Naive thymus-derived CD4-positive, alpha-beta T cell (primary cell): ENCODE data around the gene MEIOSIN. TPM values are rescaled to one million over a fixed set of nuclear protein-coding genes. Genes with fewer than 3 reads are reported as not detected.
"Not testable (repeated sequence)": the region's sequence is repeated elsewhere in the genome, so short reads cannot be mapped to it uniquely, and the experiment has no call there.

Experiments used
- ATAC-seq: fragments of 150-1000 bp; cut with Tn5 transposase; 2 replicates; pipeline ENCODE4 v1.10.0; 2021; ENCODE audit warnings: mild to moderate bottlenecking, moderate library complexity
- CTCF ChIA-PET: fragments of 350-600 bp; sonication (Branson Sonifier 250); formaldehyde crosslinking; loops from one replicate; lab custom pipeline; 2021; ENCODE audit warnings: antibody characterized with exemption; lab: Charles Lee
- POLR2A ChIA-PET: fragments of 350-600 bp; sonication (Branson Sonifier 250); formaldehyde crosslinking; loops from one replicate; lab custom pipeline; 2021; ENCODE audit warnings: antibody characterized with exemption, inconsistent platforms; lab: Charles Lee
- DNase-seq, 9 donors: peaks; one replicate each; pipeline versions ENCODE4 v3.0.0 to v3.0.0-alpha.2; 2020 to 2022; ENCODE audit warnings: mixed read lengths in 1 of 9
- H3K27ac ChIP-seq: one replicate; pipeline ENCODE4 v1.7.0; 2013; ENCODE audit warnings: mild to moderate bottlenecking, low read depth, low read length, moderate library complexity
- H3K27me3 ChIP-seq, 2 donors: one replicate each; pipeline ENCODE4 v1.7.0; 2013; ENCODE audit warnings: low read length in 2 of 2, mild to moderate bottlenecking in 2 of 2, moderate library complexity in 2 of 2; ENCODE audit not compliant: control insufficient read depth in 2 of 2, insufficient read depth in 2 of 2
- H3K36me3 ChIP-seq, 3 experiments: 1 replicate in 2 of 3; 2 replicates in 1 of 3; pipeline ENCODE4 v1.7.0; 2013; ENCODE audit warnings: low read length in 3 of 3, mild to moderate bottlenecking in 3 of 3, moderate library complexity in 1 of 3; ENCODE audit not compliant: insufficient read depth in 3 of 3, control insufficient read depth in 2 of 3
- H3K4me1 ChIP-seq, 2 donors: one replicate each; pipeline ENCODE4 v1.7.0; 2013; ENCODE audit warnings: low read length in 2 of 2, mild to moderate bottlenecking in 2 of 2, moderate library complexity in 1 of 2; ENCODE audit not compliant: control insufficient read depth in 2 of 2, insufficient read depth in 2 of 2
- H3K4me3 ChIP-seq: 2 replicates; pipeline ENCODE4 v1.7.0; 2013; ENCODE audit warnings: mild to moderate bottlenecking, low read length
- H3K9me3 ChIP-seq, 3 experiments: 1 replicate in 2 of 3; 2 replicates in 1 of 3; pipeline ENCODE4 v1.7.0; 2013; ENCODE audit warnings: low read length in 3 of 3; ENCODE audit not compliant: control insufficient read depth in 2 of 3
- H3K27ac Mint-ChIP-seq, 9 donors: one replicate each; pipeline ENCODE4 v1.8.0; 2020 to 2022; ENCODE audit warnings: mixed read lengths in 9 of 9, mild to moderate bottlenecking in 8 of 9, moderate library complexity in 5 of 9, inconsistent platforms in 2 of 9
- H3K27me3 Mint-ChIP-seq, 5 donors: one replicate each; pipeline ENCODE4 v1.8.0; 2021 to 2022; ENCODE audit warnings: mixed read lengths in 5 of 5, mild to moderate bottlenecking in 1 of 5
- H3K36me3 Mint-ChIP-seq, 5 donors: one replicate each; pipeline ENCODE4 v1.8.0; 2020 to 2022; ENCODE audit warnings: mixed read lengths in 5 of 5, mild to moderate bottlenecking in 3 of 5, inconsistent platforms in 1 of 5
- H3K4me1 Mint-ChIP-seq, 7 donors: one replicate each; pipeline ENCODE4 v1.8.0; 2020 to 2022; ENCODE audit warnings: mixed read lengths in 7 of 7, mild to moderate bottlenecking in 3 of 7, inconsistent platforms in 1 of 7
- H3K4me3 Mint-ChIP-seq, 10 donors: one replicate each; pipeline ENCODE4 v1.8.0; 2020 to 2022; ENCODE audit warnings: mild to moderate bottlenecking in 10 of 10, mixed read lengths in 10 of 10, moderate library complexity in 6 of 10, inconsistent platforms in 2 of 10
- H3K9me3 Mint-ChIP-seq, 11 donors: one replicate each; pipeline ENCODE4 v1.8.0; 2020 to 2022; ENCODE audit warnings: mixed read lengths in 11 of 11, mild to moderate bottlenecking in 4 of 11, inconsistent platforms in 1 of 11, moderate library complexity in 1 of 11
- intact Hi-C, 2 donors: fragments of 100-400 bp; cut with micrococcal nuclease; formaldehyde crosslinking; loops; one replicate each; pipeline ENCODE4 v1.15.1; 2023
- polyA plus RNA-seq, 2 donors: library from polyadenylated mRNA; unstranded; fragments of 300-500 nt; fragmentation: Illumina TruSeq; gene quantifications; one replicate each; pipeline ENCODE4 v1.2.3, GENCODE V29; 2021
- total RNA-seq, 6 experiments: library from RNA in 5 of 6; stranded (reverse) in 5 of 6; gene quantifications; 1 replicate in 5 of 6; 2 replicates in 1 of 6; pipeline ENCODE4 v1.2.3 and lab custom pipeline; 2021 to 2026

The MEIOSIN gene
- total and polyA plus RNA-seq, 7 experiments from 2014 or later = not detected

DNA sequence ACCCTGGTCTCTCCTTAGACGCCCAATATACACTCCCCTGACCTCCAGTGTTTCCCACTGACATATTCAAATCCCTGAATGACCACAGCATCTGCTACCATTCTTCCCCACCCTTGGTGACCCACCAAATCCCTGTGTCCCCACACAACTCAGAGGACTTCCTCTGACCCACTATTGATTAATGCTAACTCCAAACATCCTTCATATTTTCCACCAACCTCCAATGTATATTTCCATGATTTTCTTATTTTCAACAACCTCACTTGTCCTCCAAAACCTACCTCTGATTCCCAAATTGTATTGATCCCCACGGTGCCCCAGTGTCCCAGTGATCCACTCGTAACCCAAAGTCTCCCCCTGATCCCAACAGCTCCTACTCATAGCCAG, 59.9 kb downstream of the MEIOSIN start:
- CTCF ChIA-PET = interaction anchor here (0.7 to 1.6 kb wide), 2 partner anchors 24 to 1192 kb away, joined by 3 to 4 read pairs; partner anchors contain the start of gene SIX5
- H3K27ac Mint-ChIP-seq = peak overlapping the region in 8 of 9 donors; percentile 39 to 93 (median 86)
- POLR2A ChIA-PET = interaction anchor here (1.0 to 1.1 kb wide), 2 partner anchors 24 to 63 kb away, joined by 3 to 5 read pairs; partner anchors contain the start of gene SIX5
- Histone ChIP-seq H3K4me1 (peaks cover 25 to 28% of the 10 kb centered on the region in 2 donors), H3K27me3 (peaks cover 0 to 8% of the 10 kb centered on the region in 2 donors), H3K36me3 (peaks cover 0 to 14% (median 10%) of the 10 kb centered on the region in 3 experiments), H3K27ac (peak overlapping the region; percentile 15), H3K9me3 (no peaks in the 10 kb centered on the region), H3K4me3 (peak overlapping the region; percentile 27)
- intact Hi-C loops = loop anchor here (2.0 to 10.0 kb wide), 4 partner anchors 62 to 202 kb away; partner anchors contain the start of genes CCDC61 (in 1 of the 2), FBXO46 (in 1 of the 2), QPCTL (in 1 of the 2) and SYMPK (in 1 of the 2)
- ATAC-seq (no peak), DNase-seq (no peak)
- H3K4me3 Mint-ChIP-seq = peak overlapping the region; percentile 68 to 91 (median 84)
- H3K36me3 Mint-ChIP-seq = peaks cover 6 to 17% (median 11%) of the 10 kb centered on the region in 5 donors
- peaks cover 0 to 2% (median 0%) of the 10 kb centered on the region in 11 donors for H3K9me3 Mint-ChIP-seq
- peaks cover 10 to 77% (median 35%) of the 10 kb centered on the region in 5 donors for H3K27me3 Mint-ChIP-seq
- peaks cover 31 to 44% (median 41%) of the 10 kb centered on the region in 7 donors for H3K4me1 Mint-ChIP-seq

DNA sequence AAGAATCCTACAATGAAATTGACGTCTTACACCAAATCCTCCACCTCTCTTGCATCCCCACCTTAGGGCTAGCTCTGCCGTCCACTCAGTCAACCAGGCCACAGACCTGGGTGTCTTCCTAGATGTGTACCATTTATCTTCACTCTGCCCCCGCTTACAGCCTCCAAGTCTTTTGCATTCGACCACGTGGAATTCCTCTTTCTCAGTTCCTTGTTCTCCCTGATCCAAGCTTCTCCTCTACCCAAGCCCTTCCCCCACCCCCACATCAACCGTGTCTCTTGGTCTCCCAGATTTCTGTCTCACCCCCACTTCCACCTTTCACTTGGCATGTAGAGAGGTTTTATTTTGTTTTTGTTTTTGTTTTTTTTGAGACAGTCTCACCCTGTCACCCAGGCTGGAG, 60.6 kb downstream of the MEIOSIN start:
- peaks cover 5 to 11% (median 5%) of the 10 kb centered on the region in 5 donors for H3K36me3 Mint-ChIP-seq
- H3K27me3 Mint-ChIP-seq = peaks cover 12 to 76% (median 30%) of the 10 kb centered on the region in 5 donors
- intact Hi-C loops = loop anchor here (2.0 to 10.0 kb wide), 4 partner anchors 63 to 201 kb away; partner anchors contain the start of genes CCDC61 (in 1 of the 2), FBXO46 (in 1 of the 2), QPCTL (in 1 of the 2) and SYMPK (in 1 of the 2)
- no peak for DNase-seq
- peaks cover 31 to 47% (median 42%) of the 10 kb centered on the region in 7 donors for H3K4me1 Mint-ChIP-seq
- Histone ChIP-seq H3K27ac (no peak overlapping the region), H3K4me1 (peaks cover 25 to 28% of the 10 kb centered on the region in 2 donors), H3K4me3 (no peak overlapping the region), H3K27me3 (peaks cover 0 to 8% of the 10 kb centered on the region in 2 donors), H3K36me3 (peaks cover 0 to 8% (median 7%) of the 10 kb centered on the region in 3 experiments), H3K9me3 (no peaks in the 10 kb centered on the region)
- ChIA-PET CTCF (interaction anchor here (6.1 kb wide), 1 partner anchor 21 kb away, joined by 28 read pairs; no protein-coding TSS in a partner anchor), POLR2A (interaction anchor here (1.0 kb wide), 1 partner anchor 64 kb away, joined by 3 read pairs; no protein-coding TSS in a partner anchor)
- ATAC-seq = no peak
- peak overlapping the region in 6 of 9 donors; percentile 16 to 84 (median 54) for H3K27ac Mint-ChIP-seq
- H3K4me3 Mint-ChIP-seq = peak overlapping the region; percentile 15 to 90 (median 78)
- H3K9me3 Mint-ChIP-seq = peaks cover 0 to 2% (median 0%) of the 10 kb centered on the region in 11 donors

DNA sequence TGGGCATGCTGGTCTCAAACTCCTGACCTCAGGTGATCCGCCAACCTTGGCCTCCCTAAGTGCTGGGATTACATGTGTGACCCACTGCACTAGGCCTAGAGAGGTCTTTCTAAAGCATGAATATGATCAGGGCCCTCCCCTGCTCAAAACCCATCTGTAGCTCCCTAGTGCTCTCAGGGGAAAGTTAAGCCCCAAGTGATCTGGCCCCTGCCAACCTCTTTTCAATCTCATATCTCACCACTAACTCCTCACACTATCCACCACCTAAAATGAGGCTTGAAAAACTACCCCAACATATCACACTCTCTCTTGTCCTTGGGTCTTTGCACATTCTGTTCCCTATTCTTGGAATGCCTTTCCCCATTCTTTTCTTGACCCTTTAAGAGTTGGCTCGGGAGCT, 61.4 kb downstream of the MEIOSIN start:
- Mint-ChIP-seq H3K4me3 (peak overlapping the region in 4 of 10 donors; percentile 17 to 86 (median 26)), H3K4me1 (peaks cover 31 to 47% (median 40%) of the 10 kb centered on the region in 7 donors), H3K9me3 (peaks cover 0 to 2% (median 0%) of the 10 kb centered on the region in 11 donors), H3K27me3 (peaks cover 16 to 72% (median 30%) of the 10 kb centered on the region in 5 donors), H3K36me3 (peaks cover 0 to 5% (median 0%) of the 10 kb centered on the region in 5 donors), H3K27ac (peak overlapping the region in 3 of 9 donors; percentile 7 to 84 (median 25))
- intact Hi-C loops = loop anchor here in 1 of 2 donors (10.0 kb wide), 1 partner anchor 200 kb away; the partner anchor contains the start of gene CCDC61
- H3K9me3 ChIP-seq = no peaks in the 10 kb centered on the region
- ChIA-PET POLR2A (no interaction called here), CTCF (interaction anchor here (1.5 to 6.1 kb wide), 2 partner anchors 22 to 25 kb away, joined by 5 to 28 read pairs; no protein-coding TSS in a partner anchor)
- H3K4me3 ChIP-seq = no peak overlapping the region
- H3K4me1 ChIP-seq = peaks cover 28% of the 10 kb centered on the region in 2 donors
- DNase-seq (no peak), ATAC-seq (no peak)
- H3K27me3 ChIP-seq = peaks cover 0 to 8% of the 10 kb centered on the region in 2 donors
- peaks cover 0 to under 1% (median 0%) of the 10 kb centered on the region in 3 experiments for H3K36me3 ChIP-seq
- no peak overlapping the region for H3K27ac ChIP-seq

DNA sequence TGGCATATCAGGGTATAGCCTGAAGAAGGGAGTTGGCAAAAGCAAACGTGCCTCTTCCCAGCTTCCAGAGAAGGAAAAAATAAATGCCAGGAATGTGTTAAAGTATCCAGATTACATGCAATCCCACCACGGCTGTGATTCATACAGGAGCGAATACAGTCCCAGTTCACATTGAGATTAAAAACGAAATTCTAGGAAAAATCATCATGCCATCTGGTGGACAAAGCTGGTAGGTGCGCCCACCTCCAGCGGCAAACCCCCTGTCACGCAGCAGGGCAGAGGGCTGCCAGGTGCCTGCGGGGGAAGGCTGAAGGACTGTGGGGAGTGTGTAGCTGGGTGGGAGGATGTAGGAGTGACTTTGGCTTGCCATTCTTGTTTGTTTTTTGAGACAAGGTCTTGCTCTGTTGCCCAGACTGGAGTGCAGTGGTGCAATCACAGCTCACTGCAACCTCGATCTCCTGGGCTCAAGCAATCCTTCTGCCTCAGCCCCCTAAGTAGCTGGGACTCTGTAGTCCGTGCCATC, 65.8 kb downstream of the MEIOSIN start:
- Mint-ChIP-seq H3K27me3 (peaks cover 19 to 72% (median 22%) of the 10 kb centered on the region in 5 donors), H3K9me3 (peaks cover 0 to 2% (median 0%) of the 10 kb centered on the region in 11 donors), H3K27ac (peak overlapping the region in 1 of 9 donors; percentile 17), H3K36me3 (no peaks in the 10 kb centered on the region), H3K4me3 (no peak overlapping the region), H3K4me1 (peaks cover 0 to 13% (median 10%) of the 10 kb centered on the region in 7 donors)
- intact Hi-C loops = loop anchor here (1.0 to 10.0 kb wide), 3 partner anchors 29 to 196 kb away; partner anchors contain the start of genes CCDC61 (in 1 of the 2) and QPCTL (in 1 of the 2)
- Histone ChIP-seq H3K36me3 (no peaks in the 10 kb centered on the region), H3K4me3 (no peak overlapping the region), H3K4me1 (peaks cover 0 to 3% of the 10 kb centered on the region in 2 donors), H3K27ac (no peak overlapping the region), H3K9me3 (no peaks in the 10 kb centered on the region), H3K27me3 (peaks cover 0 to 8% of the 10 kb centered on the region in 2 donors)
- ATAC-seq (peak; percentile 95), DNase-seq (peak; percentile 31 to 64 (median 56))
- ChIA-PET POLR2A (interaction anchor here (0.7 to 2.1 kb wide), 4 partner anchors 10 to 29 kb away, joined by 3 to 20 read pairs (median 6); partner anchors contain the start of genes DMPK and SIX5), CTCF (interaction anchor here (0.6 to 6.1 kb wide), 12 partner anchors 10 to 1981 kb away, joined by 3 to 99 read pairs (median 4); partner anchors contain the start of genes IRF2BP1, SIX5 and SYMPK)

DNA sequence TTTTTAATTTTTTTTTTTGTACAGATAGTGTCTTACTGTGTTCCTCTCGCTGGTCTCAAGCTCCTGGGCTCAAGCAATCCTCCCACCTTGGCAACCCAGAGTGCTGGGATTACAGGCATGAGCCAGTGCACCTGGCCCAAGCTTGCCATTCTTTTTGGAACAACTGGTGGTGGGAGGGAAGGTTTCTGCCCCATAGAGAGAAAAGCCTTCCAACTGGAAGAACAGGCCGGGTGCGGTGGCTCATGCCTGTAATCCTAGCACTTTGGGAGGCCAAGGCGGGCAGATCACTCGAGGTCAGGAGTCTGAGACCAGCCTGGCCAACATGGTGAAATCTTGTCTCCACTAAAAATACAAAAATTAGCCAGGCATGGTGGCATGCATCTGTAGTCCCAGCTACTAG, 66.3 kb downstream of the MEIOSIN start:
- CTCF ChIA-PET = interaction anchor here (0.6 to 6.1 kb wide), 10 partner anchors 11 to 1980 kb away, joined by 3 to 99 read pairs (median 5); partner anchors contain the start of genes IRF2BP1, SIX5 and SYMPK
- not testable (repeated sequence) for H3K27ac ChIP-seq, H3K36me3 ChIP-seq, ATAC-seq, H3K4me1 ChIP-seq, H3K27me3 ChIP-seq, H3K36me3 Mint-ChIP-seq, H3K4me3 ChIP-seq, H3K27ac Mint-ChIP-seq, H3K4me3 Mint-ChIP-seq, H3K9me3 Mint-ChIP-seq, DNase-seq, H3K9me3 ChIP-seq
- POLR2A ChIA-PET = interaction anchor here (0.7 to 2.1 kb wide), 4 partner anchors 11 to 30 kb away, joined by 3 to 20 read pairs (median 6); partner anchors contain the start of genes DMPK and SIX5
- intact Hi-C loops = loop anchor here (1.0 to 10.0 kb wide), 3 partner anchors 29 to 195 kb away; partner anchors contain the start of genes CCDC61 (in 1 of the 2) and QPCTL (in 1 of the 2)
- Mint-ChIP-seq H3K27me3 (peaks cover 18 to 69% (median 20%) of the 10 kb centered on the region in 5 donors), H3K4me1 (peaks cover 0 to 11% (median 8%) of the 10 kb centered on the region in 7 donors)
